GM12864 (cell line): ENCODE measurements around the gene MSI1.
A peak's percentile ranks its signal among the peaks of the same experiment; 100 is the strongest.

Experiments used
- DNase-seq: peaks from one replicate; pipeline ENCODE4 v3.0.0-alpha.2; 2011; ENCODE audit warnings: low read depth
- H3K4me3 ChIP-seq: 2 replicates; pipeline ENCODE4 v1.5.1; 2011; ENCODE audit warnings: mild to moderate bottlenecking, low read depth, low read length, control low read depth
- TF ChIP-seq, protein P1 (sequence below): IDR thresholded peaks from 2 replicates; pipeline ENCODE4 v1.5.1; 2011; ENCODE audit warnings: low read depth, mild to moderate bottlenecking, moderate library complexity, low read length, control low read depth, inconsistent platforms; ENCODE audit errors: missing control alignments

The MSI1 gene

DNA sequence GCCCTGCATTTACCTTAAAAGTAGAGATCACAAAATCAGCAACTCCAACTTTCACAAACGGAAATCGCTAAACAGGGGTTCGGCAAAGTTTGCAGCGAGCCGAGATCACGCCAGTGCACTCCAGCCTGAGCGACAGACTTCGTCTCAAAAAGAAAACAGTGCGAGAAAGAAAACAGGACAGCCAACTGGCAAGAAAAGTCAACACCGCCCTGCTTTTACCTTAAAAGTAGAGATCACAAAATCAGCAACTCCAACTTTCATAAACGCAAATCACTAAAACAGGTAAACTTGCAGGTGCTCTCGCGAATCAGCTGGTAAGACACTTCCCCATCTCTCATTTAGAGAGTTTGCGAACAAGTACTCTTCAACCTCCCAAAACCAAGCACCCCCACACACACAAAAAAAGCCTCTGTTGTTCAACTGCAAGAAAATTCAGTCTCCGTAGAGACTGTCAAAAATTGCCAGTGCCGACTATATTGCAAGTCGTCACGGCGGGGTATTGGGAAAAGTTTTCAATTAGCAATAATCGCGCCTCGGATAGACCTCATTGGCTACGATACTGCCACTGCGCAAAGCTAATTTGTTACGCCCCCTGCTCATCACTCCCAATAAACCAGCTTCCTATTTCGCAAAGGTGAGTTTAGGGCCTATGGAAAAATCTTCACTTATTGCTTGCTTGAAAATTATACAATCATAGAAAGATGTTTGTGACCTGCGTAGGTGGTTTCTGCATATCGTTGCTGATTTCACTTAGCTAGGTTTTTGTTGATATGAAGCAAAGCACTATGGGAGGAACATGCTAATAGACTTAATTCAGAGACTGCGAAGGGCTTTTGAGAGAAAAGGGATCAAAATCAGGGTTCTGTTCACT lies 76.1 kb downstream of the MSI1 start, which contains the start of gene RNU4-1:
TSS of gene RNU4-1 (minus strand) at position 577 of the 871 bp plus-strand sequence.
- peak within 1 kb of the TSS; percentile 57 for H3K4me3 ChIP-seq
- TF ChIP-seq, protein P1, sequence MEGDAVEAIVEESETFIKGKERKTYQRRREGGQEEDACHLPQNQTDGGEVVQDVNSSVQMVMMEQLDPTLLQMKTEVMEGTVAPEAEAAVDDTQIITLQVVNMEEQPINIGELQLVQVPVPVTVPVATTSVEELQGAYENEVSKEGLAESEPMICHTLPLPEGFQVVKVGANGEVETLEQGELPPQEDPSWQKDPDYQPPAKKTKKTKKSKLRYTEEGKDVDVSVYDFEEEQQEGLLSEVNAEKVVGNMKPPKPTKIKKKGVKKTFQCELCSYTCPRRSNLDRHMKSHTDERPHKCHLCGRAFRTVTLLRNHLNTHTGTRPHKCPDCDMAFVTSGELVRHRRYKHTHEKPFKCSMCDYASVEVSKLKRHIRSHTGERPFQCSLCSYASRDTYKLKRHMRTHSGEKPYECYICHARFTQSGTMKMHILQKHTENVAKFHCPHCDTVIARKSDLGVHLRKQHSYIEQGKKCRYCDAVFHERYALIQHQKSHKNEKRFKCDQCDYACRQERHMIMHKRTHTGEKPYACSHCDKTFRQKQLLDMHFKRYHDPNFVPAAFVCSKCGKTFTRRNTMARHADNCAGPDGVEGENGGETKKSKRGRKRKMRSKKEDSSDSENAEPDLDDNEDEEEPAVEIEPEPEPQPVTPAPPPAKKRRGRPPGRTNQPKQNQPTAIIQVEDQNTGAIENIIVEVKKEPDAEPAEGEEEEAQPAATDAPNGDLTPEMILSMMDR, result no peak
- peak; percentile 98 for DNase-seq

DNA sequence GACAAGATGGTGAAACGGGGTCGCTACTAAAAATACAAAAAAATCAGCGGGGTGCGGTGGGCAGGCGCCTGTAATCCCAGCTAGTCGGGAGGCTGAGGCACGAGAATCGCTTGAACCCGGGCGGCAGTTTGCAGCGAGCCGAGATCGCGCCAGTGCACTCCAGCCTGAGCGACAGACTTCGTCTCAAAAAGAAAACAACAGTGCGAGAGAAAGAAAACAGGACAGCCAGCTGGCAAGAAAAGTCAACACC lies 76.6 kb downstream of the MSI1 start:
- TF ChIP-seq, protein P1, result no peak
- H3K4me3 ChIP-seq, result peak overlapping the region; percentile 57
- no peak for DNase-seq
